HUES48 (cell line): ENCODE results near the gene FAM90A1.
A peak's percentile ranks its signal among the peaks of the same experiment; 100 is the strongest.
"Not testable (repeated sequence)": the region's sequence is repeated elsewhere in the genome, so short reads cannot be mapped to it uniquely, and the experiment has no call there.

Source experiments
- H3K27ac ChIP-seq: one replicate; pipeline ENCODE4 v1.7.0; 2013; ENCODE audit warnings: low read depth, low read length, inconsistent platforms
- H3K27me3 ChIP-seq: 2 replicates; pipeline ENCODE4 v1.6.1; 2013; ENCODE audit warnings: mild to moderate bottlenecking, low read length; ENCODE audit not compliant: control insufficient read depth, insufficient read depth
- H3K36me3 ChIP-seq: 2 replicates; pipeline ENCODE4 v1.6.1; 2013; ENCODE audit warnings: low read length; ENCODE audit not compliant: control insufficient read depth, insufficient read depth
- H3K4me1 ChIP-seq: 2 replicates; pipeline ENCODE4 v1.6.1; 2013; ENCODE audit warnings: mild to moderate bottlenecking, low read length; ENCODE audit not compliant: control insufficient read depth, insufficient read depth
- H3K4me3 ChIP-seq: 2 replicates; pipeline ENCODE4 v1.5.1; 2013; ENCODE audit warnings: mild to moderate bottlenecking, low read depth, low read length
- H3K9ac ChIP-seq: 2 replicates; pipeline ENCODE4 v1.6.1; 2013; ENCODE audit warnings: mild to moderate bottlenecking, low read depth, low read length, moderate library complexity
- H3K9me3 ChIP-seq: 2 replicates; pipeline ENCODE4 v1.6.1; 2013; ENCODE audit warnings: low read length; ENCODE audit not compliant: control insufficient read depth, insufficient read depth

FAM90A1 gene

GRCh38 chr12:8242880-8243681 is 15.7 kb upstream of the FAM90A1 start:
- peak overlapping the region; percentile 78 for H3K27ac ChIP-seq
- H3K9ac ChIP-seq, result peak overlapping the region; percentile 78
- not testable (repeated sequence) for H3K9me3 ChIP-seq, H3K27me3 ChIP-seq, H3K36me3 ChIP-seq, H3K4me1 ChIP-seq
- peak overlapping the region; percentile 83 for H3K4me3 ChIP-seq

GRCh38 chr12:8242622-8242879 is 15.1 kb upstream of the FAM90A1 start:
- Histone ChIP-seq H3K27ac (peak overlapping the region; percentile 78), H3K9ac (peak overlapping the region; percentile 78)
- H3K9me3 ChIP-seq, result not testable (repeated sequence)

DNA sequence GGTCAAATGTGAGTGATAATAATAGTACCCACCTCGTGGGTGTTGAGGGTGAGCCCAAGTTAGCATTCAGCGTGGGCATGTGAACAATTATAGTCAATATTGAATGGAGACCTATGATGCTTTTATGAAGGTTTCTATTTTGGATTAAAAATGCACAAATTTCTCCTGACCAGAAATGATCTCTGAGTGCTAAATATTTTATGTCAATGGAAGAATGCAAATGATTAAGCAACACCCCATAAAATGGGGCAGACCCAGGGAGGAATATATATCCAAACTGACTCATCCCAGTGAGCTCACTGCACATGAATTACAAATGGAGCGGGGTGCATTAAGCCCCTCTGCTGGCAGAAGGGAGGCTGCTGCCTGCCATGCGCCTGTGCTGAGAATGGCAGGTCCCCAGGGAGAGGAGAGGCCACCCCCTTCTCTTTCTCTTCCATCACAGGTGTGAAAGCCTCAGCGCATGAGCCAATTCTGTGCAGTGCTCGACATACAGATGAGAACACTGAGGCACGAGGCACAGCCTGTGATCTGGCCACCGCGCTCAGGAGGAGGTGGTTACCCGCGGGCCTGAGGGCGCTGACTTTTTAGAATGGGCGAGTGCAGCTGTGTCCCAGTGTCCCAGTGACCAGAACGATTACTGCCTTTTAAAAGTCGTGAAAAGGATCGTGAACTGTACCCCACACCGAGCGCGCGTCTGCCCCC is 14.7 kb upstream of the FAM90A1 start:
- Histone ChIP-seq H3K9ac (peak overlapping the region; percentile 78), H3K27ac (peak overlapping the region; percentile 78), H3K4me3 (peak overlapping the region; percentile 80)
- H3K9me3 ChIP-seq, H3K36me3 ChIP-seq, H3K4me1 ChIP-seq, H3K27me3 ChIP-seq: not testable (repeated sequence)

More at GRCh38 chr12:8242622-8242879, 15.1 kb upstream of the FAM90A1 start:
- not testable (repeated sequence) for H3K36me3 ChIP-seq, H3K27me3 ChIP-seq, H3K4me1 ChIP-seq
- H3K4me3 ChIP-seq, result peak overlapping the region; percentile 80

GRCh38 chr12:8240340-8241114 is 13.1 kb upstream of the FAM90A1 start:
- H3K4me3 ChIP-seq, H3K9me3 ChIP-seq, H3K4me1 ChIP-seq, H3K36me3 ChIP-seq, H3K9ac ChIP-seq, H3K27me3 ChIP-seq, H3K27ac ChIP-seq: not testable (repeated sequence)

GRCh38 chr12:8237031-8237430 is 9.6 kb upstream of the FAM90A1 start:
- H3K9me3 ChIP-seq, H3K27me3 ChIP-seq, H3K27ac ChIP-seq, H3K4me3 ChIP-seq, H3K4me1 ChIP-seq, H3K9ac ChIP-seq, H3K36me3 ChIP-seq: not testable (repeated sequence)

DNA sequence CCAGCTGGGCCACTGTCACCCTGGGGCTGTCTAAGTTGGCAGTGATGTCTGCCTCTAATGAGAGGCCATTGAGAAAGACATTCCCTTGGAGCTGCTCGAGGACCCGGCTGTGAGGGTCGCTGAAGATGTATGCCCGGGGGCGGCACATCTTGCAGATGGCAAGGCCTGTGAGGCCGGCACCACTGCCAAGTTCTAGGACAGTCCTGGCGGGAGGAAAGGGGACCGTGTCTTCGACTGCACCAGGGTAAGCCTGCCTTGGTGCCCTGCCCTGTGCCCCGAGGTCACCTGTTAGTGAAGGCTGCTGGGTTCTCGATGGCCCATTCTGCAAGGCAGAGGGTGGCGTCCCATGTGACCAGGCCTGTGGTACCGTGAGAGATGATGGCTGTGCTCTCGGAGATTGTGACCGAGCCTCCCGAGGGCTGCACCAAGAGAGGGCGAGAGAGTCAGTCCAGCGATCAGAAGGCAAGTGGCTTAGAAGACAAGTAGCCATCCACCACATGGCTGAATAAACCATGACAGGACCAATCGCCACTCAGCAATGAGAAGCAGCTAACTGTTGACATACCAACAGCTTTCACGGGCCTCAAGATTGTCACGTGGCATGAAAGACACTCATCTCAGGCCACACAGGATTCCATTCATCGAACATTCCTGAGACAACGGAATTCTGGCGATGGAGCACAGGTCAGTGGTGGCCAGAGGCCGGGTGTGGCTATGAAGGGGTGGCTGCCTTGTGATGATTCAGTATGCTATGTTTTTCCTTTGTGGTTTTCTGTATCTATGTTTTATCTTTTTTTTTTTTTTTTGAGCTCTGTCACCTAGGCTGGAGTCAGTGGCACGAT is 8.1 kb upstream of the FAM90A1 start:
- H3K27ac ChIP-seq, H3K9me3 ChIP-seq, H3K36me3 ChIP-seq: not testable (repeated sequence)

GRCh38 chr12:8234746-8235145 is 7.3 kb upstream of the FAM90A1 start:
- H3K9me3 ChIP-seq, H3K4me1 ChIP-seq, H3K27me3 ChIP-seq, H3K36me3 ChIP-seq, H3K4me3 ChIP-seq, H3K9ac ChIP-seq, H3K27ac ChIP-seq: not testable (repeated sequence)

More for the DNA sequence above, 8.1 kb upstream of the FAM90A1 start:
- H3K4me3 ChIP-seq, H3K9ac ChIP-seq, H3K27me3 ChIP-seq, H3K4me1 ChIP-seq: not testable (repeated sequence)

DNA sequence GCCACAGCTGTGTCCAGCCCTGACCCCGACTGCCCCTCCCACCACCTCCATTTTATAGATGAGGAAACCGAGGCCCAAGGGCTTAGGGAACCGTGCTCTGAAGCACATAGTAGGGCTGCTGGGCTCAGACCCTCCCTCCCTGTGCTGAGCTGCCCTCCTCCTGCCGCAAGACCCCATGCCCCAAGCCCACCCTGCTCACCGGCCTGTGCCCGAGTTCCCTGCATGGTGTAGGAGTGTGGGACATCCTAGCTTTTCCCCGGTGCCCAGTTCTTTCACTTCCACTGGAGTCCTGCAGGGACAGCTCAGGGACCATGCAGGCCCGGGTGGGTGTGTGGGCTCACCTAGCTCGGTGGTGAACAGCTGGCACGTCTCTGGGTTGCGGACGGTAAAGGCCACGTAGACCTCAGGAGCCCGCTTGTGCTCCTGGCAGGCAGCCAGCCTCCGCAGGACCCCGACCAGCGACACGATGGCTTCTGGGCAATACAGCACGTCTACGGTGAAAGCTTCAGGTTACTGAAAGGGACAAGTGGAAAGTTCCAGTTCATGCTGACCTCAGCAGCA is 6.6 kb upstream of the FAM90A1 start:
- not testable (repeated sequence) for H3K4me1 ChIP-seq, H3K27ac ChIP-seq, H3K27me3 ChIP-seq, H3K9ac ChIP-seq, H3K9me3 ChIP-seq, H3K36me3 ChIP-seq, H3K4me3 ChIP-seq

DNA sequence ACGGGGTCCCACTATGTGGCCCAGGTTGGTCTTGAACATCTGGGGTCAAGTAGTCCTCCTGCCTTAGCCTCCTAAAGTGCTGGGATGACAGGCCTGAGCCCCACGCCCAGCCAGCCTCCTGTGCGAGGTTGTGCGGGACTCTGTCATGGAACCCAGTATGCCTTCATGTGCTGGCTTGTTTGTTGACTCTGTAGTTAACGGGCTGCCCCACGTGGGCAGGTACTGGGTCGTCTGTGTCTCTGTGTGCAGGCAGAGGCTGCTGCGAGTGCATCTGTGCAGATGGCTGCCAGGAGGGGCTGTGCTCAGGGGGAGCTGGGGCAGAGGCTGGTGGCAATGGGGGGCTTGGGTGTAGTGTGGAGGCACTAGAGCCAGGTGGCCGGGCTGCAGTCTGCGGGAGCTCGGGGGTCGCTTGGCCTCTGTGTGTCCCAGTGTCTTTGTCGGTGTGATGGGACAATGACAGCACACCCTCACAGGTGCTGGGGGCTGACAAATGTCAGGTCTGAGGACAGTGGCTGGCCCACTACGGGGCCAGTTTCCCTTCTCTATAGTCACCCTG is 6.0 kb upstream of the FAM90A1 start:
- not testable (repeated sequence) for H3K9ac ChIP-seq, H3K27ac ChIP-seq, H3K4me3 ChIP-seq, H3K36me3 ChIP-seq, H3K9me3 ChIP-seq, H3K27me3 ChIP-seq, H3K4me1 ChIP-seq
